C4-2B (cell line): ENCODE results near the gene EDAR.

Experiments
- H3K27ac ChIP-seq: fragments of 450-650 bp; 2 replicates; pipeline ENCODE4 v1.5.1; 2017
- CTCF ChIP-seq: fragments of 450-650 bp; conservative IDR thresholded peaks from 2 replicates; pipeline ENCODE4 v1.5.1; 2017; ENCODE audit warnings: mild to moderate bottlenecking
- ZFX ChIP-seq: fragments of 450-650 bp; IDR thresholded peaks from 2 replicates; pipeline ENCODE4 v1.6.1; 2017

The EDAR gene

GRCh38 chr2:108934151-108934550, 54.9 kb downstream of the EDAR start:
- TF ChIP-seq CTCF (no peak), ZFX (no peak)
- no peak overlapping the region for H3K27ac ChIP-seq

GRCh38 chr2:108933691-108934117, 55.3 kb downstream of the EDAR start:
- H3K27ac ChIP-seq, result no peak overlapping the region
- TF ChIP-seq CTCF (no peak), ZFX (no peak)

GRCh38 chr2:108932736-108933332, 56.2 kb downstream of the EDAR start:
- no peak for TF ChIP-seq ZFX
- no peak for TF ChIP-seq CTCF
- no peak overlapping the region for H3K27ac ChIP-seq

GRCh38 chr2:108931372-108931771, 57.6 kb downstream of the EDAR start:
- no peak overlapping the region for H3K27ac ChIP-seq
- TF ChIP-seq CTCF (no peak), ZFX (no peak)

- TF ChIP-seq CTCF, result no peak
- no peak for TF ChIP-seq ZFX
- H3K27ac ChIP-seq, result no peak overlapping the region
Observed at GRCh38 chr2:108929807-108930425, 59.1 kb downstream of the EDAR start.

GRCh38 chr2:108928660-108929377, 60.2 kb downstream of the EDAR start:
- TF ChIP-seq CTCF (peak; percentile 34), ZFX (no peak)
- no peak overlapping the region for H3K27ac ChIP-seq
